HEK293 (cell line): Measurements from ENCODE around the gene TRIM5.

Source experiments
- CTCF ChIA-PET: fragments of 350-600 bp; formaldehyde crosslinking; extraction: SDS; loops from one replicate; lab custom pipeline; 2021; ENCODE audit warnings: antibody characterized with exemption; lab: Yijun Ruan, JAX
- POLR2A ChIA-PET: fragments of 300-600 bp; formaldehyde crosslinking; extraction: SDS; loops from one replicate; lab custom pipeline; 2020; ENCODE audit warnings: antibody characterized with exemption, inconsistent platforms; lab: Yijun Ruan, JAX
- H3K27ac ChIP-seq: fragments of 200-500 bp; sonication (Bioruptor generic); 2 replicates; pipeline ENCODE4 v1.5.1; 2014; ENCODE audit warnings: low read depth, low read length, control low read depth, inconsistent platforms; ENCODE audit errors: extremely low read depth
- H3K36me3 ChIP-seq, 2 experiments: fragments of 200-500 bp in 1 of 2; sonication (Bioruptor generic) in 1 of 2; 1 replicate in 1 of 2; 2 replicates in 1 of 2; pipeline ENCODE4 v1.5.1; 2014 to 2017; ENCODE audit warnings: inconsistent platforms in 2 of 2, low read length in 2 of 2; ENCODE audit not compliant: control insufficient read depth in 2 of 2, insufficient read depth in 1 of 2
- H3K4me1 ChIP-seq: fragments of 200-500 bp; sonication (Bioruptor generic); 2 replicates; pipeline ENCODE4 v1.5.1; 2014; ENCODE audit warnings: mild to moderate bottlenecking, low read length, inconsistent platforms; ENCODE audit not compliant: control insufficient read depth, insufficient read depth
- H3K4me3 ChIP-seq: 2 replicates; pipeline ENCODE4 v1.5.1; 2011; ENCODE audit warnings: low read depth, mild to moderate bottlenecking, control low read depth, low read length, moderate library complexity
- H3K9me3 ChIP-seq: fragments of 200-500 bp; sonication (Bioruptor generic); 2 replicates; pipeline ENCODE4 v1.5.1; 2014; ENCODE audit warnings: low read depth, low read length, inconsistent platforms; ENCODE audit not compliant: control insufficient read depth, insufficient read depth
- FEZF1 ChIP-seq: fragments of 450-650 bp; formaldehyde crosslinking; IDR thresholded peaks from 2 replicates; pipeline ENCODE4 v1.5.1; 2016; ENCODE audit warnings: missing biosample characterization, missing genetic modification characterization
- KLF7 ChIP-seq: fragments of 450-650 bp; formaldehyde crosslinking; IDR thresholded peaks from 2 replicates; pipeline ENCODE4 v1.5.1; 2016; ENCODE audit warnings: missing biosample characterization, missing genetic modification characterization, borderline replicate concordance
- OSR2 ChIP-seq: fragments of 450-650 bp; formaldehyde crosslinking; IDR thresholded peaks from 2 replicates; pipeline ENCODE4 v1.5.1; 2016; ENCODE audit warnings: missing biosample characterization, missing genetic modification characterization
- SCRT1 ChIP-seq: fragments of 450-650 bp; formaldehyde crosslinking; IDR thresholded peaks from 2 replicates; pipeline ENCODE4 v1.5.1; 2016; ENCODE audit warnings: missing biosample characterization, missing genetic modification characterization, borderline replicate concordance
- TCF7L2 ChIP-seq: IDR thresholded peaks from 2 replicates; pipeline ENCODE4 v1.6.1; 2011; ENCODE audit warnings: low read depth, mild to moderate bottlenecking, inconsistent platforms, low read length, moderate library complexity, borderline replicate concordance
- ZBTB17 ChIP-seq: fragments of 450-650 bp; formaldehyde crosslinking; IDR thresholded peaks from 2 replicates; pipeline ENCODE4 v1.5.1; 2016; ENCODE audit warnings: missing biosample characterization, missing genetic modification characterization
- ZNF140 ChIP-seq: fragments of 450-650 bp; formaldehyde crosslinking; IDR thresholded peaks from 2 replicates; pipeline ENCODE4 v1.5.1; 2016; ENCODE audit warnings: missing biosample characterization, missing genetic modification characterization
- ZNF248 ChIP-seq: fragments of 450-650 bp; formaldehyde crosslinking; IDR thresholded peaks from 2 replicates; pipeline ENCODE4 v1.5.1; 2017; ENCODE audit warnings: missing biosample characterization, missing genetic modification characterization
- ZNF324 ChIP-seq: fragments of 450-650 bp; formaldehyde crosslinking; IDR thresholded peaks from 2 replicates; pipeline ENCODE4 v1.5.1; 2016; ENCODE audit warnings: missing biosample characterization, missing genetic modification characterization
- ZNF530 ChIP-seq: fragments of 450-650 bp; formaldehyde crosslinking; IDR thresholded peaks from 2 replicates; pipeline ENCODE4 v1.5.1; 2016; ENCODE audit warnings: low read depth, missing biosample characterization, missing genetic modification characterization
- ZNF585B ChIP-seq: fragments of 450-650 bp; formaldehyde crosslinking; IDR thresholded peaks from 2 replicates; pipeline ENCODE4 v1.5.1; 2016; ENCODE audit warnings: missing biosample characterization, missing genetic modification characterization
- ZNF664 ChIP-seq: fragments of 450-650 bp; formaldehyde crosslinking; IDR thresholded peaks from 2 replicates; pipeline ENCODE4 v1.5.1; 2016; ENCODE audit warnings: missing biosample characterization, missing genetic modification characterization
- ZSCAN16 ChIP-seq: fragments of 450-650 bp; formaldehyde crosslinking; IDR thresholded peaks from 2 replicates; pipeline ENCODE4 v1.5.1; 2016; ENCODE audit warnings: missing biosample characterization, missing genetic modification characterization
- TF ChIP-seq, protein P1 (sequence below): fragments of 450-650 bp; formaldehyde crosslinking; IDR thresholded peaks from 2 replicates; pipeline ENCODE4 v1.5.1; 2017; ENCODE audit warnings: missing biosample characterization, missing genetic modification characterization
- TF ChIP-seq, protein P2 (sequence below): fragments of 450-650 bp; formaldehyde crosslinking; IDR thresholded peaks from 2 replicates; pipeline ENCODE4 v1.5.1; 2017; ENCODE audit warnings: missing biosample characterization, missing genetic modification characterization
- TF ChIP-seq, protein P3 (sequence below): fragments of 450-650 bp; formaldehyde crosslinking; IDR thresholded peaks from 2 replicates; pipeline ENCODE4 v1.5.1; 2016; ENCODE audit warnings: missing biosample characterization, missing genetic modification characterization
- TF ChIP-seq, protein P4 (sequence below): fragments of 450-650 bp; formaldehyde crosslinking; IDR thresholded peaks from 2 replicates; pipeline ENCODE4 v1.5.1; 2016; ENCODE audit warnings: missing biosample characterization, missing genetic modification characterization
- TF ChIP-seq, protein P5 (sequence below): fragments of 450-650 bp; formaldehyde crosslinking; IDR thresholded peaks from 2 replicates; pipeline ENCODE4 v1.5.1; 2016; ENCODE audit warnings: missing biosample characterization, missing genetic modification characterization
- TF ChIP-seq, protein P6 (sequence below): fragments of 450-650 bp; formaldehyde crosslinking; IDR thresholded peaks from 2 replicates; pipeline ENCODE4 v1.5.1; 2016; ENCODE audit warnings: missing biosample characterization, missing genetic modification characterization

Gene TRIM5

DNA sequence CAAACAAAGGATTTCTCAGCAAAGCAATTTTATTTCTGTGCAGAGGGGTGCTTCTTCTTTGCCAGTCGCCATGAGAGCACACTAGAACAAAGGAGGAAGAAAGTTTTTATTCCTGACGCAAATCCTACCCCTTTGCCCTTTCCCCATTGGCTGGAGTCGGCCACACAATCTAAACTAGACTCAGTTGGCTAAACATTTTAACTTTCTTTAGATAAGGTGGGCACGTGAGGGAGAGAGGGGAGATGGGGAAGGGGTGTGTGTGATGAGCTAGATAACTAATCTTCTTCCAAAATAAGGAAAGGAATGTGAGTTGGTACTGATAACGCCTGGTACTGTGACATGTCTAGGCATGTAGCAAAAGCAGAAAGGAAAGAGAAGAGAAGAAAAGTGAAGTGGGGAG is 5.3 kb upstream of the TRIM5 start:
- POLR2A ChIA-PET: no interaction called here
- H3K9me3 ChIP-seq: no peaks in the 10 kb centered on the region
- H3K4me3 ChIP-seq: no peak overlapping the region; the same call in 1 of the 2 replicates
- no peak overlapping the region for H3K27ac ChIP-seq
- no peak for TF ChIP-seq KLF7
- TF ChIP-seq, protein P1, sequence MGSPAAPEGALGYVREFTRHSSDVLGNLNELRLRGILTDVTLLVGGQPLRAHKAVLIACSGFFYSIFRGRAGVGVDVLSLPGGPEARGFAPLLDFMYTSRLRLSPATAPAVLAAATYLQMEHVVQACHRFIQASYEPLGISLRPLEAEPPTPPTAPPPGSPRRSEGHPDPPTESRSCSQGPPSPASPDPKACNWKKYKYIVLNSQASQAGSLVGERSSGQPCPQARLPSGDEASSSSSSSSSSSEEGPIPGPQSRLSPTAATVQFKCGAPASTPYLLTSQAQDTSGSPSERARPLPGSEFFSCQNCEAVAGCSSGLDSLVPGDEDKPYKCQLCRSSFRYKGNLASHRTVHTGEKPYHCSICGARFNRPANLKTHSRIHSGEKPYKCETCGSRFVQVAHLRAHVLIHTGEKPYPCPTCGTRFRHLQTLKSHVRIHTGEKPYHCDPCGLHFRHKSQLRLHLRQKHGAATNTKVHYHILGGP: no peak
- TF ChIP-seq, protein P2, sequence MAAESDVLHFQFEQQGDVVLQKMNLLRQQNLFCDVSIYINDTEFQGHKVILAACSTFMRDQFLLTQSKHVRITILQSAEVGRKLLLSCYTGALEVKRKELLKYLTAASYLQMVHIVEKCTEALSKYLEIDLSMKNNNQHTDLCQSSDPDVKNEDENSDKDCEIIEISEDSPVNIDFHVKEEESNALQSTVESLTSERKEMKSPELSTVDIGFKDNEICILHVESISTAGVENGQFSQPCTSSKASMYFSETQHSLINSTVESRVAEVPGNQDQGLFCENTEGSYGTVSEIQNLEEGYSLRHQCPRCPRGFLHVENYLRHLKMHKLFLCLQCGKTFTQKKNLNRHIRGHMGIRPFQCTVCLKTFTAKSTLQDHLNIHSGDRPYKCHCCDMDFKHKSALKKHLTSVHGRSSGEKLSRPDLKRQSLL: no peak
- H3K4me1 ChIP-seq: no peaks in the 10 kb centered on the region
- CTCF ChIA-PET: interaction anchor here (0.6 kb wide), 1 partner anchor 18 kb away, joined by 3 read pairs; no protein-coding TSS in a partner anchor
- H3K36me3 ChIP-seq: no peaks in the 10 kb centered on the region

DNA sequence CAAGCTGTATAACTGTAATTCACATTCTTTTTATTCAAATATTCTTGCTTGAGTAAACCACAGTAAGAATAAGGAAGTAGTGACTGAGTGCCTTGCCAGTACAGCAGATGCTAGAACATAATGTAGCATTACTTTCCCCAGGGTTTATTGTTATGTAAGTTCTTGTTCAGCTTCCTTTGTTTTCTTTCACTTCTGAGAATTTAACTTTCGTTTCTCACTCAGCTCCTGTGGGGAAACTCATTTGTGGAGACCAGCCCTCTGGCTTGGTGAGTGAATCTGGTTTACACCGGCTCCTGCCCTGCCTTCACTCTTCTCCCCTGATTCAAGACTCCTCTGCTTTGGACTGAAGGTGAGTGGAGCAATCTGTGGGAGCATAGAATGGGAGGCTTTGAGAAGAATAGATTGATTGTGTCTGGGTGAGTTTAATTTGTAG is 4.7 kb upstream of the TRIM5 start, which contains the start of gene TRIM22:
TSS of gene TRIM22 (plus strand) at position 240 of the 433 bp plus-strand sequence. CDS start 6,443 bp downstream, outside the sequence.
- H3K27ac ChIP-seq: no peak within 1 kb of the TSS
- TF ChIP-seq, protein P3, sequence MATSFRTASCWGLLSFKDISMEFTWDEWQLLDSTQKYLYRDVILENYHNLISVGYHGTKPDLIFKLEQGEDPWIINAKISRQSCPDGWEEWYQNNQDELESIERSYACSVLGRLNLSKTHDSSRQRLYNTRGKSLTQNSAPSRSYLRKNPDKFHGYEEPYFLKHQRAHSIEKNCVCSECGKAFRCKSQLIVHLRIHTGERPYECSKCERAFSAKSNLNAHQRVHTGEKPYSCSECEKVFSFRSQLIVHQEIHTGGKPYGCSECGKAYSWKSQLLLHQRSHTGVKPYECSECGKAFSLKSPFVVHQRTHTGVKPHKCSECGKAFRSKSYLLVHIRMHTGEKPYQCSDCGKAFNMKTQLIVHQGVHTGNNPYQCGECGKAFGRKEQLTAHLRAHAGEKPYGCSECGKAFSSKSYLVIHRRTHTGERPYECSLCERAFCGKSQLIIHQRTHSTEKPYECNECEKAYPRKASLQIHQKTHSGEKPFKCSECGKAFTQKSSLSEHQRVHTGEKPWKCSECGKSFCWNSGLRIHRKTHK (tag by site-specific recombination): no peak
- TF ChIP-seq ZBTB17 (tag by site-specific recombination) (peak; percentile 84), ZNF664 (tag by site-specific recombination) (no peak), ZNF585B (tag by site-specific recombination) (no peak), ZNF324 (tag by site-specific recombination) (no peak)
- TF ChIP-seq, protein P4, sequence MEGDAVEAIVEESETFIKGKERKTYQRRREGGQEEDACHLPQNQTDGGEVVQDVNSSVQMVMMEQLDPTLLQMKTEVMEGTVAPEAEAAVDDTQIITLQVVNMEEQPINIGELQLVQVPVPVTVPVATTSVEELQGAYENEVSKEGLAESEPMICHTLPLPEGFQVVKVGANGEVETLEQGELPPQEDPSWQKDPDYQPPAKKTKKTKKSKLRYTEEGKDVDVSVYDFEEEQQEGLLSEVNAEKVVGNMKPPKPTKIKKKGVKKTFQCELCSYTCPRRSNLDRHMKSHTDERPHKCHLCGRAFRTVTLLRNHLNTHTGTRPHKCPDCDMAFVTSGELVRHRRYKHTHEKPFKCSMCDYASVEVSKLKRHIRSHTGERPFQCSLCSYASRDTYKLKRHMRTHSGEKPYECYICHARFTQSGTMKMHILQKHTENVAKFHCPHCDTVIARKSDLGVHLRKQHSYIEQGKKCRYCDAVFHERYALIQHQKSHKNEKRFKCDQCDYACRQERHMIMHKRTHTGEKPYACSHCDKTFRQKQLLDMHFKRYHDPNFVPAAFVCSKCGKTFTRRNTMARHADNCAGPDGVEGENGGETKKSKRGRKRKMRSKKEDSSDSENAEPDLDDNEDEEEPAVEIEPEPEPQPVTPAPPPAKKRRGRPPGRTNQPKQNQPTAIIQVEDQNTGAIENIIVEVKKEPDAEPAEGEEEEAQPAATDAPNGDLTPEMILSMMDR (tag by site-specific recombination): no peak
- TF ChIP-seq, protein P5, sequence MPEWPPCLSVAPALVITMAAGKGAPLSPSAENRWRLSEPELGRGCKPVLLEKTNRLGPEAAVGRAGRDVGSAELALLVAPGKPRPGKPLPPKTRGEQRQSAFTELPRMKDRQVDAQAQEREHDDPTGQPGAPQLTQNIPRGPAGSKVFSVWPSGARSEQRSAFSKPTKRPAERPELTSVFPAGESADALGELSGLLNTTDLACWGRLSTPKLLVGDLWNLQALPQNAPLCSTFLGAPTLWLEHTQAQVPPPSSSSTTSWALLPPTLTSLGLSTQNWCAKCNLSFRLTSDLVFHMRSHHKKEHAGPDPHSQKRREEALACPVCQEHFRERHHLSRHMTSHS (tag by site-specific recombination): no peak
- H3K4me1 ChIP-seq: no peaks in the 10 kb centered on the region
- CTCF ChIA-PET: interaction anchor here (0.6 kb wide), 1 partner anchor 18 kb away, joined by 3 read pairs; no protein-coding TSS in a partner anchor
- no peaks in the 10 kb centered on the region for H3K36me3 ChIP-seq
- POLR2A ChIA-PET: no interaction called here
- no peak within 1 kb of the TSS; the same call in 1 of the 2 replicates for H3K4me3 ChIP-seq
- H3K9me3 ChIP-seq: no peaks in the 10 kb centered on the region

DNA sequence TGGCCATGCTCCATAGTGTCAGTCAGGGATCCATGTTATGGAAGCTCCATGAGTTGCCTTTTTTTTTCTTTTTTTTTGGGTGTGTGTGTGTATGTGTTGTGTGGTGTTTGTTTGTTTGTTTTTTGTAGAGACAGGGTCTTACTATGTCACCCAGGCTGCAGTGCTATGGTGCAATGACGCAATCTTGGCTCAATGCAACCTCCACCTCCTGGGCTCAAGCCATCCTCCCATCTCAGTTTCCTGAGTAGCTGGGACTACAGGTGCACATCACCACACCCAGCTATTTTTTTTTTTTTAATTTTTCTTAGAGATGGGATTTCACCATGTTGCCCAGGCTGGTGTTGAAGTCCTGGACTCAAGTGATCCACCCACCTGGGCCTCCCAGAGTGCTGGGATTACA is 3.6 kb upstream of the TRIM5 start:
- Histone ChIP-seq H3K27ac (no peak overlapping the region), H3K9me3 (no peaks in the 10 kb centered on the region), H3K36me3 (no peaks in the 10 kb centered on the region), H3K4me1 (no peaks in the 10 kb centered on the region), H3K4me3 (no peak overlapping the region)
- CTCF ChIA-PET: interaction anchor here (0.6 kb wide), 1 partner anchor 408 kb away, joined by 3 read pairs; no protein-coding TSS in a partner anchor
- TF ChIP-seq ZNF248 (tag by site-specific recombination) (no peak), OSR2 (tag by site-specific recombination) (no peak), ZNF140 (tag by site-specific recombination) (no peak), TCF7L2 (no peak), ZSCAN16 (tag by site-specific recombination) (no peak), FEZF1 (tag by site-specific recombination) (no peak), SCRT1 (tag by site-specific recombination) (no peak), ZNF530 (tag by site-specific recombination) (no peak)
- TF ChIP-seq, protein P5 (tag by site-specific recombination): no peak
- TF ChIP-seq, protein P6, sequence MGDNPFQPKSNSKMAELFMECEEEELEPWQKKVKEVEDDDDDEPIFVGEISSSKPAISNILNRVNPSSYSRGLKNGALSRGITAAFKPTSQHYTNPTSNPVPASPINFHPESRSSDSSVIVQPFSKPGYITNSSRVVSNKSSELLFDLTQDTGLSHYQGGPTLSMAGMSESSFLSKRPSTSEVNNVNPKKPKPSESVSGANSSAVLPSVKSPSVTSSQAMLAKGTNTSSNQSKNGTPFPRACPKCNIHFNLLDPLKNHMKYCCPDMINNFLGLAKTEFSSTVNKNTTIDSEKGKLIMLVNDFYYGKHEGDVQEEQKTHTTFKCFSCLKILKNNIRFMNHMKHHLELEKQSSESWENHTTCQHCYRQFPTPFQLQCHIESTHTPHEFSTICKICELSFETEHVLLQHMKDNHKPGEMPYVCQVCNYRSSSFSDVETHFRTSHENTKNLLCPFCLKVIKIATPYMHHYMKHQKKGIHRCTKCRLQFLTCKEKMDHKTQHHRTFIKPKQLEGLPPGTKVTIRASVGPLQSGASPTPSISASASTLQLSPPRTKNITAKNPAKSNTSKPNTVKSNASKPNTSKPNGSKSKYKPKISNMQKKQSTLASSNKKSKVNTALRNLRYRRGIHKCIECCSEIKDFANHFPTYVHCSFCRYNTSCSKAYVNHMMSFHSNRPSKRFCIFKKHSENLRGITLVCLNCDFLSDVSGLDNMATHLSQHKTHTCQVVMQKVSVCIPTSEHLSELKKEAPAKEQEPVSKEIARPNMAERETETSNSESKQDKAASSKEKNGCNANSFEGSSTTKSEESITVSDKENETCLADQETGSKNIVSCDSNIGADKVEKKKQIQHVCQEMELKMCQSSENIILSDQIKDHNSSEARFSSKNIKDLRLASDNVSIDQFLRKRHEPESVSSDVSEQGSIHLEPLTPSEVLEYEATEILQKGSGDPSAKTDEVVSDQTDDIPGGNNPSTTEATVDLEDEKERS (tag by site-specific recombination): no peak
- POLR2A ChIA-PET: interaction anchor here (1.0 kb wide), 1 partner anchor 93 kb away, joined by 4 read pairs; no protein-coding TSS in a partner anchor
